GM10248 (cell line): ENCODE data around the gene COBL.

ENCODE experiments used
- CTCF ChIA-PET: fragments of 300-600 bp; sonication (Branson Sonifier 250); formaldehyde crosslinking; extraction: SDS; loops from one replicate; lab custom pipeline; 2021; ENCODE audit warnings: antibody characterized with exemption; lab: Yijun Ruan, JAX
- POLR2A ChIA-PET: fragments of 350-650 bp; sonication (Branson Sonifier 250); formaldehyde crosslinking; extraction: SDS; loops from one replicate; lab custom pipeline; 2020; ENCODE audit warnings: antibody characterized with exemption; lab: Yijun Ruan, JAX
- DNase-seq: peaks from one replicate; pipeline ENCODE4 v3.0.0; 2012; ENCODE audit errors: extremely low spot score
- CTCF ChIP-seq: IDR thresholded peaks from 2 replicates; pipeline ENCODE4 v1.5.1; 2012; ENCODE audit warnings: mild to moderate bottlenecking, low read depth; ENCODE audit errors: extremely low read depth, missing control alignments, control extremely low read depth

Gene COBL

GRCh38 chr7:51021906-51022570 is 294.6 kb downstream of the COBL start:
- ChIA-PET POLR2A (no interaction called here), CTCF (no interaction called here)
- no peak for DNase-seq
- no peak for TF ChIP-seq CTCF

GRCh38 chr7:51020944-51021343 is 295.7 kb downstream of the COBL start:
- TF ChIP-seq CTCF, result no peak
- CTCF ChIA-PET, result no interaction called here
- POLR2A ChIA-PET, result no interaction called here
- DNase-seq, result no peak

GRCh38 chr7:51019891-51020870 is 296.4 kb downstream of the COBL start:
- DNase-seq, result no peak
- ChIA-PET CTCF (no interaction called here), POLR2A (no interaction called here)
- no peak for TF ChIP-seq CTCF

GRCh38 chr7:51019191-51019844 is 297.3 kb downstream of the COBL start:
- CTCF ChIA-PET, result no interaction called here
- no peak for TF ChIP-seq CTCF
- no peak for DNase-seq
- POLR2A ChIA-PET, result no interaction called here

- CTCF ChIA-PET, result no interaction called here
- no peak for TF ChIP-seq CTCF
Measured at GRCh38 chr7:51017576-51018535, 298.8 kb downstream of the COBL start.

More at GRCh38 chr7:51017576-51018535, 298.8 kb downstream of the COBL start:
- POLR2A ChIA-PET, result no interaction called here
- no peak for DNase-seq
